Cardiac fibroblast (primary cell): ENCODE measurements around the gene TRIM56.
"Not testable (repeated sequence)": the region's sequence is repeated elsewhere in the genome, so short reads cannot be mapped to it uniquely, and the experiment has no call there.

Experiments
- DNase-seq, 2 donors: peaks; one replicate each; pipeline versions ENCODE4 v3.0.0 to v3.0.0-alpha.2; 2010; ENCODE audit warnings: low read depth in 2 of 2
- H3K4me3 ChIP-seq, 2 donors: replicated peaks in 1 of 2; 1 replicate in 1 of 2; 2 replicates in 1 of 2; pipeline ENCODE4 v1.5.1; 2011; ENCODE audit warnings: low read depth in 2 of 2, low read length in 2 of 2, mild to moderate bottlenecking in 2 of 2, moderate library complexity in 1 of 2
- TF ChIP-seq, protein P1 (sequence below): IDR thresholded peaks from one replicate; pipeline ENCODE4 v1.5.1; 2011; ENCODE audit warnings: low read depth, mild to moderate bottlenecking, low read length, inconsistent platforms

TRIM56 gene

DNA sequence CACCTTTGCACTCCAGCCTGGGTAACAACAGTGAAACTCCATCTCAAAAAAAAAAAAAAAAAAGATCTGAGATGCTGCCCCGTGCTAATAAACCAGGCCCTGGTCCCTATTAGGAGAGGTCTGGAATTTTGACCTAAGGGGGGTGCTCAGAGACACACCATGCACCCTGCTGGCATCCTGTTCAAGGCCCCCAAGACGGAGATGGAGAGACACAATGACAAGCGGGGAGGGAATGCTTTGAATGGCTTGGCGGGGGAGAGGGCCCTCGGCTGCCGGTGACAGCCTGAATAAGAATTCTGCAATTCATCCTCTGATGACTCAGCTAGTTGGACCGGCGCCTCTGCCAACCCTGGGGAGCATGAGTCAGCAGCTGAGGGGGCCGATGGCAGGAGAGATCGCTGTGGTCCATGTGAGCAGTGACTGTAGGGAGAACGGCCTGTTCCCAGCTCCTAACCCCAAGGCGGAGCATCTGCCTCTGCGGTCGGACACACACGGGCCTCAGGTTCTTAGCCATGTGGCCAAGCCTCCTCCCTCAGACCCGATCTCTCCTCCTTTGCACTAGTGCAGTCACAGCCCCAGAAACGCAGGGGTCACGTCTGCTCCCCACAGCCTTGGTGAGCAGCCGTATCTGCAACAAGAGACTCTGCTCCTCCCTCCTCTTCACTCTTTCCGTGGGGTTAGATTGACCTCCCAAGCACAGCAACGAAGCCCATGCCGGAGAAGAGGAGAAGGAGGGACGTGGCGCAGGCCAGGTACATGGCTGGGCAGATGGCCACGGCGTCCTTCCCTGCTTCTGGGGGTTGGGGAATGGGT, 14.9 kb downstream of the TRIM56 start:
- TF ChIP-seq, protein P1, sequence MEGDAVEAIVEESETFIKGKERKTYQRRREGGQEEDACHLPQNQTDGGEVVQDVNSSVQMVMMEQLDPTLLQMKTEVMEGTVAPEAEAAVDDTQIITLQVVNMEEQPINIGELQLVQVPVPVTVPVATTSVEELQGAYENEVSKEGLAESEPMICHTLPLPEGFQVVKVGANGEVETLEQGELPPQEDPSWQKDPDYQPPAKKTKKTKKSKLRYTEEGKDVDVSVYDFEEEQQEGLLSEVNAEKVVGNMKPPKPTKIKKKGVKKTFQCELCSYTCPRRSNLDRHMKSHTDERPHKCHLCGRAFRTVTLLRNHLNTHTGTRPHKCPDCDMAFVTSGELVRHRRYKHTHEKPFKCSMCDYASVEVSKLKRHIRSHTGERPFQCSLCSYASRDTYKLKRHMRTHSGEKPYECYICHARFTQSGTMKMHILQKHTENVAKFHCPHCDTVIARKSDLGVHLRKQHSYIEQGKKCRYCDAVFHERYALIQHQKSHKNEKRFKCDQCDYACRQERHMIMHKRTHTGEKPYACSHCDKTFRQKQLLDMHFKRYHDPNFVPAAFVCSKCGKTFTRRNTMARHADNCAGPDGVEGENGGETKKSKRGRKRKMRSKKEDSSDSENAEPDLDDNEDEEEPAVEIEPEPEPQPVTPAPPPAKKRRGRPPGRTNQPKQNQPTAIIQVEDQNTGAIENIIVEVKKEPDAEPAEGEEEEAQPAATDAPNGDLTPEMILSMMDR, result no peak
- peak; percentile 98 to 100 for DNase-seq
- no peak overlapping the region for H3K4me3 ChIP-seq

DNA sequence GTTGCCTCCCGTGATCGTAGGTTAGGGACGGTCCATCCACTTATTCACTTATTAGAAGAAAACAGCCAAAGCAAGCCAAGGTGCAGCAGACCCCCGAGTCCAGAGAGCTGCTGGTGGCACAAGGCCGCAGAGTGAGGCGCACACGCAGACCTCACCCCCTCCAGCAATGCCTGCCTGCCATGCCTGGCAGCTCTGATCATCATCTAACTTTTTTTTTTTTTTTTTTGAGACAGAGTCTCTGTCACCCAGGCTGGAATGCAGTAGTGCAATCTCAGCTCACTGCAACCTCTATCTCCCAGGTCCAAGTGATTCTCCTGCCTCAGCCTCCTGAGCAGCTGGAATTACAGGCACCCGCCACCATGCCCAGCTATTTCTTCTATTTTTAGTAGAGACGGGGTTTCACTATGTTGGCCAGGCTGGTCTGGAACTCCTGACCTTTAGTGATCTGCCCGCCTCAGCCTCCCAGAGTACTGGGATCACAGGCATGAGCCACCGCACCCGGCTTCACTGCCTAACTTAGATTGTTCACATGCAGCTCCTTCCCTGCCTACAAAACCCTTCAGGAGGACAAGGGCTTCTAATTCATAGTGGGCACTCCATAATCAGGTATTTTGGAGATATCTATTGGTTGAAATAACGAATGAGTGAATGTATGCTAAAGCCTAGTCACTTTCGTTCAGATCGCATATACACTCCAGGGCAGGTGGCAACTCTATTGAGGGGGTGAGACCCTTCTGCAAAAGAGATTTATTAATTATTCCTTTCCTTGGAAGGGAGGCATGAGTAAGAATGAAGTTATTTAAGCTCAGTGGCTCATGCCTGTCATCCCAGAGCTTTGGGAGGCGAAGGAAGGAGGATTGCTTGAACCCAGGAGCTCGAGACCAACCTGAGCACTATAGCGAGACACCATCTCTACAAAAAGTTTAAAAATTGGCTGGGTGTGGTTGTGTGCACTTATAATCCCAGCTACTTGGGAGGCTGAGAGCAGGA, 15.9 kb downstream of the TRIM56 start:
- no peak overlapping the region for H3K4me3 ChIP-seq
- TF ChIP-seq, protein P1, result no peak
- DNase-seq, result no peak

- DNase-seq, result no peak
- H3K4me3 ChIP-seq, result no peak overlapping the region
- TF ChIP-seq, protein P1, result no peak
These were observed 16.7 kb downstream of the TRIM56 start for GRCh38 chr7:101102026-101102425.

GRCh38 chr7:101103701-101104100, 18.4 kb downstream of the TRIM56 start:
- DNase-seq, H3K4me3 ChIP-seq: not testable (repeated sequence)

DNA sequence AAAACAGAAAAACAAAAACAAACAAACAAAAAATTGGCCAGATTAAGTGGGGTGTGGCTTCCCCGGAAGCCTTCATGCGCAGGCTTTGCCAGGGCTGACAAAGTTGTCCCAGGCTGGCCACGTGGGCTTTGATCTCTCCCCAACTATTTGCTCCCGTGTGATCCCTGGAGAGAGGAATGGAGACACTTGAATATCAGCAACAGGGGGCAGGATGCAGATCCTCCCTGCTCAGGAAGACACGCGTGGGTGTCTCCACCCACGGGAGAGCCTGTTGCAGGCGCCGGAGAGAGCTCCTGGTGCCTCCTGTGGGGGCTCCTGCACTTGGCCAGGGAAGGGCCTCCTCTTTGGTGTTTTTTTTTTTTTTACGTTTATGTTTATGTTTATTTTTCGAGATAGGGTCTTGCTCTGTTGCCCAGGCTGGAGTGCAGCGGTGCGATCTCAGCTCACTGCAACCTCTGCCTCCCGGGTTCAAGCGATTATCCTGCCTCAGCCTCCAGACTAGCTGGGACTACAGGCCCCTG, 19.0 kb downstream of the TRIM56 start:
- TF ChIP-seq, protein P1, result no peak
- H3K4me3 ChIP-seq, result no peak overlapping the region
- DNase-seq, result no peak

DNA sequence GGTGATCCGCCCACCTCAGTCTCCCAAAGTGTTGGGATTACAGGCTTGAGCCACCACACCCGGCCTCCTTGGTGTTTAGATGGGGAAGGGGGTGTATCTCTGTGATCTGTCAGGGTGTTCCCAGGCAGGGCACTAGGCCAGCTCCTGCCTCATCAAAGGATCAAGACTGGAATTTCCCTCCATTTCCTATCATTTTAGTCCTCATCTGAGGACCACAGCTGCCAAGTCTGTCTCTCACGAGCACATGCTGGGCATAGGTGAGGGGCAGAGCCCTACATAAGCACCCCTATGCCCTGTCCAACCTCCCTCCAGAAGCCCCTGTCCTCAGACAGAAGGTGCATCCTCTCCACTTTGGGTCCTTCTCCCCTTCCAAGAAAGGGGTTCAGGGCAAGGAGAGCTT, 19.5 kb downstream of the TRIM56 start:
- TF ChIP-seq, protein P1, result no peak
- H3K4me3 ChIP-seq, result no peak overlapping the region
- DNase-seq, result no peak

- H3K4me3 ChIP-seq, DNase-seq: not testable (repeated sequence)
These were observed 20.0 kb downstream of the TRIM56 start for GRCh38 chr7:101105248-101105647.
